Pancreas (tissue), 10 donors: ENCODE measurements around the gene HMCES. TPM values are rescaled to one million over a fixed set of nuclear protein-coding genes. Genes with fewer than 3 reads are reported as not detected.
A peak's percentile ranks its signal among the peaks of the same experiment; 100 is the strongest.

Experiments
- ATAC-seq, 4 donors: fragments of 200-7000 bp; cut with Tn5 transposase; one replicate each; pipeline versions ENCODE4 v1.8.0 to v1.9.1; 2020; ENCODE audit warnings: mild to moderate bottlenecking in 4 of 4, moderate library complexity in 4 of 4
- DNase-seq, 6 donors: peaks; one replicate each; pipeline ENCODE4 v3.0.0-alpha.2; 2020
- FAIRE-seq: peaks from 2 replicates; lab custom pipeline; 2012; peaks lifted over from hg19 to GRCh38; lab: Jason Lieb, UNC
- H3K27ac ChIP-seq, 4 donors: fragments of 200-600 bp; sonication (generic); 1 replicate in 3 of 4; 2 replicates in 1 of 4; pipeline versions ENCODE4 v1.5.0 to v1.8.0; 2020
- H3K27me3 ChIP-seq, 4 donors: fragments of 200-600 bp; one replicate each; pipeline ENCODE4 v1.8.0; 2021
- H3K36me3 ChIP-seq, 3 donors: fragments of 200-600 bp; sonication (generic) in 1 of 3; one replicate each; pipeline versions ENCODE4 v1.5.0 to v1.8.0; 2020 to 2021
- H3K4me1 ChIP-seq, 3 donors: fragments of 200-600 bp; one replicate each; pipeline ENCODE4 v1.8.0; 2021
- H3K4me3 ChIP-seq, 4 donors: fragments of 200-600 bp; sonication (generic) in 2 of 4; one replicate each; pipeline versions ENCODE4 v1.5.0 to v1.8.0; 2020 to 2021
- H3K9me3 ChIP-seq, 4 donors: fragments of 200-600 bp; one replicate each; pipeline ENCODE4 v1.8.0; 2021
- CTCF ChIP-seq, 4 donors: fragments of 200-600 bp; sonication (generic) in 3 of 4; IDR thresholded peaks; one replicate each; pipeline versions ENCODE4 v1.5.0 to v1.8.0; 2021; ENCODE audit warnings: antibody characterized with exemption in 4 of 4
- WGBS, 2 donors: extraction: QIAGEN DNeasy Blood & Tissue Kit; methylation state at CpG; one replicate each; pipeline ENCODE4 v1.1.7; 2013; 5-methylcytosine and 5-hydroxymethylcytosine counted together
- intact Hi-C, 3 donors: fragments of 100-400 bp; cut with DNase I; formaldehyde crosslinking; loops; one replicate each; pipeline versions ENCODE4 v1.11.1 to v1.14.2; 2022
- polyA plus RNA-seq, 2 donors: library from polyadenylated mRNA; stranded (reverse); fragments of 200-250 nt; gene quantifications; one replicate each; pipeline ENCODE4 v1.2.3, GENCODE V29; 2013
- total RNA-seq, 6 donors: library from RNA; stranded (reverse); fragmentation: NEBNext Ultra II Directional in 4 of 6; extraction: Animal tissue kit (Norgen Biotek cat#: 25700) in 4 of 6; gene quantifications; one replicate each; pipeline versions ENCODE4 v1.2.1 to v1.2.4, GENCODE V29; 2021 to 2023
- donor health status: healthy with polysubstance abuse.
- donor health status: DM: no; HTN: no; CAD: no; lungs with moderate emphysema.
- donor health status: DM: no; HTN: no; CAD: no.
- donor health status: control.
- donor health status: control.
- donor health status: Bipolar disorder and iron deficiency.
- donor health status: DM: yes; HTN: yes; CAD: no.
- donor health status: DM: no; HTN: no; CAD: no.
- donor health status: DM: no; HTN: no; CAD: no.
- donor health status: DM: yes; HTN: yes; CAD: no.

The HMCES gene
- total and polyA plus RNA-seq, 8 donors = 8.0 to 22.5 (median 10.7) TPM

- peaks cover 0 to 35% (median 7%) of the 10 kb centered on the region in 3 donors for H3K4me1 ChIP-seq
- WGBS, 2 donors = 23 to 29% methylated on average over 21 of the region's 21 CpGs
- intact Hi-C loops = loop anchor here in 2 of 3 donors (10.0 kb wide), 3 partner anchors 74 to 284 kb away; no protein-coding TSS in a partner anchor
- no peak for TF ChIP-seq CTCF (IDR thresholded peaks at IDR 0.05)
- no peaks in the 10 kb centered on the region for H3K27me3 ChIP-seq
- no peaks in the 10 kb centered on the region for H3K9me3 ChIP-seq
- H3K27ac ChIP-seq = peak overlapping the region; percentile 83 to 92 (median 90)
- FAIRE-seq (no peak), ATAC-seq (no peak), DNase-seq (peak in 3 of 6 donors; percentile 20 to 68 (median 36))
- peak overlapping the region; percentile 90 to 100 (median 94) for H3K4me3 ChIP-seq
- H3K36me3 ChIP-seq = peaks cover 4 to 19% (median 6%) of the 10 kb centered on the region in 3 donors
Measured at GRCh38 chr3:129248286-129248979, 30.2 kb upstream of the HMCES start.

GRCh38 chr3:129249284-129250065, 29.2 kb upstream of the HMCES start, which contains the start of gene COPG1:
Gene COPG1 (plus strand): TSS chr3:129249606. CDS start chr3:129249710, 104 bp downstream.
- peak; percentile 75 to 96 (median 90) for DNase-seq
- FAIRE-seq = no peak
- Histone ChIP-seq H3K27me3 (no peaks in the 10 kb centered on the region), H3K4me1 (peaks cover 0 to 35% (median 7%) of the 10 kb centered on the region in 3 donors), H3K36me3 (peaks cover 4 to 28% (median 12%) of the 10 kb centered on the region in 3 donors), H3K9me3 (no peaks in the 10 kb centered on the region), H3K27ac (peak within 1 kb of the TSS; percentile 83 to 92 (median 90)), H3K4me3 (peak within 1 kb of the TSS; percentile 90 to 100 (median 94))
- intact Hi-C loops = loop anchor here in 2 of 3 donors (10.0 kb wide), 3 partner anchors 75 to 285 kb away; no protein-coding TSS in a partner anchor
- 0% methylated on average over 48 of the region's 48 CpGs for WGBS, 2 donors
- ATAC-seq = peak; percentile 88 to 95 (median 94)
- TF ChIP-seq CTCF (IDR thresholded peaks at IDR 0.05) = no peak

GRCh38 chr3:129252748-129253147, 25.9 kb upstream of the HMCES start:
- DNase-seq (no peak), ATAC-seq (no peak), FAIRE-seq (no peak)
- 69 to 80% methylated on average over 4 of the region's 4 CpGs for WGBS, 2 donors
- no peak overlapping the region for H3K4me3 ChIP-seq
- no peak for TF ChIP-seq CTCF (IDR thresholded peaks at IDR 0.05)
- intact Hi-C loops = no loop called here
- H3K9me3 ChIP-seq = no peaks in the 10 kb centered on the region
- peaks cover 9 to 61% (median 45%) of the 10 kb centered on the region in 3 donors for H3K36me3 ChIP-seq
- no peak overlapping the region for H3K27ac ChIP-seq
- peaks cover 0 to 35% (median 7%) of the 10 kb centered on the region in 3 donors for H3K4me1 ChIP-seq
- H3K27me3 ChIP-seq = no peaks in the 10 kb centered on the region

- FAIRE-seq (no peak), DNase-seq (no peak), ATAC-seq (no peak)
- Histone ChIP-seq H3K27me3 (no peaks in the 10 kb centered on the region), H3K27ac (no peak overlapping the region), H3K36me3 (peaks cover 14 to 79% (median 62%) of the 10 kb centered on the region in 3 donors), H3K4me3 (no peak overlapping the region), H3K4me1 (peaks cover 0 to 25% (median 7%) of the 10 kb centered on the region in 3 donors), H3K9me3 (no peaks in the 10 kb centered on the region)
- no peak for TF ChIP-seq CTCF (IDR thresholded peaks at IDR 0.05)
- WGBS, 2 donors = 86 to 87% methylated on average over 12 of the region's 12 CpGs
- intact Hi-C loops = no loop called here
Measured at GRCh38 chr3:129254536-129255230, 24.0 kb upstream of the HMCES start.
